Mammary epithelial cell (primary cell): ENCODE results near the gene PLEKHS1.

ENCODE experiments used
- CTCF ChIP-seq, 2 donors: IDR thresholded peaks in 1 of 2; conservative IDR thresholded peaks in 1 of 2; 2 replicates each; pipeline ENCODE4 v1.5.1; 2011 to 2012; ENCODE audit warnings: inconsistent platforms in 2 of 2, low read length in 2 of 2, mild to moderate bottlenecking in 2 of 2, control low read depth in 1 of 2, low read depth in 1 of 2; ENCODE audit not compliant: insufficient read depth in 1 of 2; ENCODE audit errors: extremely low read depth in 1 of 2
- EZH2 ChIP-seq: IDR thresholded peaks from 2 replicates; pipeline ENCODE4 v1.6.1; 2012; ENCODE audit warnings: low read length, inconsistent platforms, borderline replicate concordance

GRCh38 chr10:113706623-113707022, 44.9 kb upstream of the PLEKHS1 start:
- TF ChIP-seq CTCF (conservative IDR thresholded peaks at IDR 0.05 in 1 of 2, IDR thresholded peaks at IDR 0.05 in 1 of 2; ENCODE audit: extremely low read depth in 1 of 2, insufficient read depth in 1 of 2, low read depth in 1 of 2, low read length in 2 of 2) (no peak), EZH2 (no peak)
